GM19468 (cell line): ENCODE data around the gene EIF3B.
"Not testable (repeated sequence)": the region's sequence is repeated elsewhere in the genome, so short reads cannot be mapped to it uniquely, and the experiment has no call there.

Experiments used
- ATAC-seq: cut with Tn5 transposase; IDR thresholded peaks from one replicate; pipeline ENCODE4 v1.9.1; 2021; ENCODE audit warnings: mild to moderate bottlenecking, moderate library complexity, moderate number of reproducible peaks; ENCODE audit not compliant: unreplicated experiment; ENCODE audit errors: extremely low read depth

Gene EIF3B

DNA sequence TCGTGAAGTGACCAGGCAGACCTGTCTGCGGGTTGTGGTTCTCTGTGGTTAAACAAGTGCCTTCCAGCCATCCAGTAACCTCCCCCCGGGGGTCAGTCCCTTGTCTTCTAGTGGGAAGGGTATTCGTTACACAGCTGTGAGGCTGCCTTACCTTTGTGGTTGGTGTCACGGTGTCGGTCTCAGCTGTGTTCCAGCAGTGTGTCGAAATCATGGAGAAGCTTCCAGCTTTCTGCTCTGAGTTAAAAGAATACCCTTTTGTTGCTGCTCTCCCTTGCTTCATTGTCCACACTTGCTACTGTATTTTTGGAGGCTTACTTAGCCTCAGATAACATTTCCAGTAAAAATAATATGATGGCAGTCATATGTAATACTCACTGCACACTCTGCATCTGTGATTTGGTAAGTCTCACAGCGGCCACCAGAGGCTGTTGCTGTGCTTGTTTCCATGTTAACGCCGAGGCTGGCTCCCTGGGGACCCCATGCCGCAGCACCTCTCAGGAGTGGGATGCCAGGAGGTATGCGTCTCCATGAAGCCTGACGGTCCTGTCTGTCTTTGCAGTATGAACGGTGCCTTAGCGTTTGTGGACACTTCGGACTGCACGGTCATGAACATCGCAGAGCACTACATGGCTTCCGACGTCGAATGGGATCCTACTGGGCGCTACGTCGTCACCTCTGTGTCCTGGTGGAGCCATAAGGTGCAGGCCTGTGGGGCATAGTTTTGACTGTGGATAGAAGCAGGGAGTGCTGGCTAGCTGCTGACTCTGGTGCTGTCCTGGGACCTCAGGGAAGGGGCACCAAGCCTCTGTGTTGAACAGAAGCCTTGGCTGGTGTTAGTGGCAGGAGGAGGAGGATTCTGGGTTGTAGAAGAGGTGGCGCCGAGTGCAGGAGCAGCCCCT lies 20.5 kb downstream of the EIF3B start:
- no peak for ATAC-seq

DNA sequence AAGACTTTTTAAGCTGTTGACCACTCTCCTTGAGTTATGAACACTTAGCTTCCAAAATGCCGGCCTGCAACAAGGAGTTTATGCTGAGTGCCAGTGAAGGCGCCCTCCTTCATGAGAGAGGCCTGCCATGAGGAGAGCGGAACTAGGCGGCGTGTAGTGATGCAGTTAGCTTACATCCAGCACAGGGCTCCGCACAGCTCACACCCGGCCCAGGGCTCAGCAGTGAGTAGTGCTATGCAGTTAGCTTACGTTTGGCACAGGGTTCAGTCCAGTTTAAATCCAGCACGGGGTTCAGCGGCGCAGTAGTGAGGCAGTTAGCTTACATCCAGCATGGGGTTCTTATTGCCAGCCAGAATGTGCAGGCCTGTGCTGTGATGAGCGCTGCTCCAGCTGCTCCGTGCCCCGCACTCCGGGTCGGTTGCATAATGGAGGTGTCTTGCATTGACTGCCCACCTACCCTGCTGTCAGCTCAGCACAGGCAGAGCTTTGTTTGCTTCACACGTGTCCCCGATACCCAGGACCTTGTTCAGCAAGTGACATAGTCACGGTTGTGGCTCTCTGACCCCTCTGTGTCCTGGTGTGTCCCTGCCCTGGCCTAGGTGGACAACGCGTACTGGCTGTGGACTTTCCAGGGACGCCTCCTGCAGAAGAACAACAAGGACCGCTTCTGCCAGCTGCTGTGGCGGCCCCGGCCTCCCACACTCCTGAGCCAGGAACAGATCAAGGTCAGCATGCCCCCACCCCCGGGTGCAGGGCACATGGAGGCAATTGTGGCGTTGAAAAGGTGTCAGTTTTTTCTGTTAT lies 21.9 kb downstream of the EIF3B start:
- ATAC-seq: no peak

DNA sequence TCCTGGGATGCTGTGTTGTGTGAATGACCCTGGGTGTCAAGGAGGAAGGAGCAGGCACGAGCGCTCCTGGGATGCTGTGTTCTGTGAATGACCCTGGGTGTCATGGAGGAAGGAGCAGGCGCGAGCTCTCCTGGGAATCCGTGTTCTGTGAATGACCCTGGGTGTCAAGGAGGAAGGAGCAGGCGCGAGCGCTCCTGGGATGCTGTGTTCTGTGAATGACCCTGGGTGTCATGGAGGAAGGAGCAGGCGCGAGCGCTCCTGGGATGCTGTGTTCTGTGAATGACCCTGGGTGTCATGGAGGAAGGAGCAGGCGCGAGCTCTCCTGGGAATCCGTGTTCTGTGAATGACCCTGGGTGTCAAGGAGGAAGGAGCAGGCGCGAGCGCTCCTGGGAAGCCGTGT lies 22.9 kb downstream of the EIF3B start:
- ATAC-seq: not testable (repeated sequence)

DNA sequence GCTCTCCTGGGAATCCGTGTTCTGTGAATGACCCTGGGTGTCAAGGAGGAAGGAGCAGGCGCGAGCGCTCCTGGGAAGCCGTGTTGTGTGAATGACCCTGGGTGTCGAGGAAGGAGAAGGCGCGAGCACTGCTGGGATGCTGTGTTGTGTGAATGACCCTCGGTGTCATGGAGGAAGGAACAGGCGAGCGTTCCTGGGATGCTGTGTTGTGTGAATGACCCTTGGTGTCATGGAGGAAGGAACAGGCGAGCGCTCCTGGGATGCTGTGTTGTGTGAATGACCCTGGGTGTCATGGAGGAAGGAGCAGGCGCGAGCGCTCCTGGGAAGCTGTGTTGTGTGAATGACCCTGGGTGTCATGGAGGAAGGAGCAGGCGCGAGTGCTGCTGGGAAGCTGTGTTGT lies 23.5 kb downstream of the EIF3B start:
- ATAC-seq: not testable (repeated sequence)

DNA sequence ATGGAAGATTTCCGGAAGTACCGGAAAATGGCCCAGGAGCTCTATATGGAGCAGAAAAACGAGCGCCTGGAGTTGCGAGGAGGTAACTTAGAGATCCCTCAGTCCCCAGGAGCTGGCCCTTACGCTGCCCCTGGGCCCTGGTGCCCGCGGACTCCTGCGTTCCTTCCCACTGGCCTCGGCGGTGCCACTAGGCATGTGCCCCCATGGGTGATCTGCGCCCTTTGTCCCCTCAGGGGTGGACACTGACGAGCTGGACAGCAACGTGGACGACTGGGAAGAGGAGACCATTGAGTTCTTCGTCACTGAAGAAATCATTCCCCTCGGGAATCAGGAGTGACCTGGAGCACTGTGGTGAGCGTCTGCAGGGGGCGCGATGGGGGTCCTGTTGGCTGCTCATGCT lies 24.5 kb downstream of the EIF3B start:
- no peak for ATAC-seq

DNA sequence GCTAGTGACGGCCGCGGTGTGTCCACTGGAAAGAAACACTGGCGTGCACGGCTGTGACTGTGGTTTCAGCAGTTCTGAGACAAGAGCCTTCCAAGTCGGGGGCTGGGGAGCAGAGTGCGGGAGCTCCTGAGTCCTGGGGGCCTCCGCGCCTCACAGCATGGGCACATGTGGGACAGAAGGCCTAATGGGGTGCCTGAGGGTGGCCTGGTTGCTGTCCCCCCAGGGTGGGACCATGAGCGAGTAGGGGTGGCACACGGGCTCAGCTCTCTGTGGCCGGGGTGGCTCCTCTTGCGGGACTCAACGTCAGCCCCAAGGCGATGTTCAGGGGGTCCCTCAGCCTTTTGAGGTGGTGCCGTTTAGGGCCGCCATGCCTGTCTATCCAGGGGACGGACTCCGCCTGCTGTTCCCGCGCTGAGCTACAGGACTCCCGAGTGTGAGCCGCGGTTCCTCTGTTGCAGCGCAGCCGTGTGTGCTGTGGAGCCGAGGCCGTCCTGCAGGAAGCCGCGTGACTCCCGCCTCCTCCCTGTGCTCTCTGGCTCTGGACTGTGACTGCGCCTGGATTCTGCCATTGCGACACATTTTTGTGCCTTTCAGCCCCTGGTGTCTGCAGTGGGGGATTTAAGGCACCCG lies 25.3 kb downstream of the EIF3B start:
- ATAC-seq: no peak

DNA sequence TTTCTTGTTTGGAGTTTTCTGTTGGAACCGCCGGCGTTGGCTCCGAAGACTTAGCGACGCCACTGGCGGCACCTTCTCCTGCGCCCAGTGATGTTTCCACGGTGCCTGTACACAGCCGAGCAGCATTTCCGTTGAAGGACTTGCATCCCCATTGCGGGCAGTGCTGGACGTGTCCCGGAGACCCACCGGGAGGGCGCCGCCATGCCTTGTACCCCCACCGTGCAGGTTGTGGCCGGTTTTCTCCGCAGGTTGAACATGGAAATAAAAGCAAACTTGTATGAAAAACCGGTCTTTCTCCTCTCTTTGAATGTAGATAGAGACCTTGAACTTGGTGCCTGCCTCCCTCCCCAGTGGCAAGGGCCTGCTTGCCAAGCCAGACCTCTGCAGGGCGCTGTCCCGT lies 25.8 kb downstream of the EIF3B start:
- ATAC-seq: no peak

DNA sequence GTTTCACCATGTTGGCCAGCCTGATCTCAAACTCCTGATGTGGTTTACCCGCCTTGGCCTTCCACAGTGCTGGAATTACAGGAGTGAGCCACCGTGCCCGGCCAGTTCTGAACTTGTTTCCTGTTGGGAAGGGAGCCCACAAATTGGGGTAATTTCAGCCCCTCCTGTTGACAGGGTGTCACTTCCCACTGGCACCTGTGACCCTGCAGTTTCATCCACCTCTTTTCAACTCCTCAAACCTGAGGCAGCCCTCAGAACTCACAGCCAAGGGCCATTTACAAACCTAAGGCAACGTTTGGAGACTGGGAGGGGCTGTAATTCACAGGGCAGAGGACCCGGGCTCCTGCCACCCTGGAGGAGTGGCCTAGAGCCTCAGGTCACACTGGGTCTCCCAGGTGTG lies 26.6 kb downstream of the EIF3B start:
- no peak for ATAC-seq

DNA sequence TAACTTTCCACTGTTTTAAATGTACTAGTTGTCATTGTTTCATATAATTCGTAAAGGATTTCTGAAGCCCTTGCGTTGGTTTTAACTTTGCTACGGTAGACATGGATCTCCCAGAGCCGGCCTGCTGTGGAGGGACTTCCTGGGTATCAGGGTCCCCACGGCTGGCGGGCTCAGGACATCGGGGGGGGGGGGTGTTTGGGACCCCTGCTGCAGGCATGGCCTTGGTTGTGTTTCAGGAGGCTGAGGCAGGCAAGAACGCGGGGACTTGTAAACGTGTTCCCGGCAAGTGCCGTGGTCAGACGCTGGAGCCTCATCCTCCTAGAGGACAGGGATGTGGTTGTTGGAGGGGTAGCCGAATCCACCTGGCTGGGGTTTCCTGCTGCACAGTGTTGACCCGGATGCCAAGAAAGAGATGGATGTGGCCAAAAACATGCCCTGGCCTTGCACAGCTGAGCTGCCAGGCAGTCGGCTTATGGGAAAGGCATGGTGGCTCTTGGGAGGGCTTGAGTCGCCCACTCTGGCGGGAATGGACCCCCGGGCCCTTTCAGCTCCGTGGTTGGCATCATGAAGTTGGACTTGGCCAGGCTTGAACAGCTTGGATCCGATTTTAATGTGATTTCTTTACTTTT lies 27.4 kb downstream of the EIF3B start:
- no peak for ATAC-seq

DNA sequence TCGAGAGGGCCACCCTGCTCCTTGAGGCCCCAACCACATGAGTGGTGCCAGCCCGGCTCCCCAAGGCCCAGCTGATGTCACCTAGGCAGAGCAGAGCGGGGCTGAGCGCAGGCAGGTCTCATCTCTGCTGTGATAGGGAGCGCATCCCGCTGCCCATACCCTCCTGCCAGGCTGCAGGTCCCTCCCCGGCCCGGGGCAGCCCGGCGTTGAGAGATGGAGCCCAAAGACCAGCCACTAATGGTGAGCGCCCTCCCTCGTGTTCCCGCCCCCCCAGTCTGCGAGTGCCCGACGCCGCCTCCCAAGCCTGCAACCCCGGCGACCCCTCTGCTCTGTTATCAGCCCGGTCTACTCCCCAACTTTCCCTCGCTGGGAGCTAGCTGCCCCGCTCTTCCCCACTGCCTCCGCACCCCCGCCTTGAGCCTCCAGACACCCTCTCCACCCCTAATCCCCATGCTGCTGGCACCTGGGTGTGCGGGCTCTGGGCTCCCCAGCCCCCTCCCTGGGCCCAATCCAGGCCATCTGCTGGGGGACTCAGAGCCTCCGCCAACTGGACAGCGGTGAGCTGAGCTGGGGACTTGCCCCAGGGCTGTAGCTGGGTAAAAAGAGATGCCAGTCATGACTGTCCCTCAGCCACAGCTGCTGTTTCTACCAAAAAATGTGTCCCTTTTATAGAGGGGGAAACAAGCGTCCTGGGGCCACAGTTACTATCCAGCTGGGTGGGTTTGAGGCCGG lies 29.1 kb downstream of the EIF3B start:
- no peak for ATAC-seq

DNA sequence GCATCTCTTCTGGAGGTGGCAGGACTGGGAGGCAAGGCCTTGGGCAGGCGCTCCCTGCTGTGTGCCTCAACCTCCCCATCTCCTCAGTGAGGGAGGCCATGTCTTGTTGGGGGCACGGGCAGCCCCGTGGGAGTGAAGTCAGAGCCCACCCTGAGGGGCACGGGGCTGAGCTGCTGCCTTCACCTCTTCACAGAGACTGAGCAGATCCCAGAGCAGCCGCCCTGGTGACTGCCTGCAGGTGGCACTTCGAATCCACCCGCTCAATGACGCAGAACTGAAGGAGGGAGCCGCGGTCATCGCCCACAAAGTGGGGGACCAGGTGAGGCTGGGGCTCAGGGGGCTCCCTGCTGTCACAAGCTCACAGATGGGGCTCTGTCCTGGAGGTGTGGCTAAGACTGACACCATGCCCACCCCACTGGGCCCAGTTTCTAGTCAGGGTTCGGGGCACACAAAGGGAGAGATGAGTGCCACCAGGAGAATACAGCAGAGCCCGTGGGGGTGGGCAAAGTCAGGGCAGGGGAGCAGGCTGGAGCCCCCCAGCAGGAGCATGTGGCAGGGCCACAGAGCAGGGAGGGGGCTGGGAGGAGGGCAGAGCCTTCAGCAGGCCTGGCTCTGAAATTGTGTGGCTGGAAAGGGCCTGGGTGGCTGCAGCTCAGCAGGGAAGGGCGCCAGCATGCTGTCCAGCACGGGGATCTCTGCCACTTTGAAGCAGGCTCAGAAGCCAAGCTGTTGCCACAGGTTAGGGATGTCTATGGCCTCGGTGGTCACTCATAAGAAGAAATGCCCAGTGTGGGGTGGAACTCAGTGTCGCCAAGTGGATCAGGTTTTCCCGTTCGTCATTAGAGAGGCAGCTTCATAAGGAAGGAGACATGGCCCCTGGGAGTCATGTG lies 30.0 kb downstream of the EIF3B start:
- ATAC-seq: no peak

DNA sequence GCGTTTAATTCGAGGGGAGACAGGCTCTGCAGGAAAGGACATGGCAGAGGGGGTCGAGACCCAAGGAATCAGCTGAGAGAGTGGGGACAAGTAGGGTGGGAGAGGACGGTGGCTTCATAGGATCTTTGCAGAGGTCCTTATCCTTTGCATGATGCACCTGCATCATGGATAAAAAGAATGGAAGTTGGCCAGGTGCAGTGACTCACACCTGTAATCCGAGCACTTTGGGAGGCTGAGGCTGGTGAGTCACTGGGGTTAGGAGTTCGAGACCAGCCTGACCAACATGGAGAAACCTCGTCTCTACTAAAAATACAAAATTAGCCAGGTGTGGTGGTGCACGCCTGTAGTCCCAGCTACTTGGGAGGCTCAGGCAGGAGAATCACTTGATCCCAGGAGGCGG lies 31.5 kb downstream of the EIF3B start:
- ATAC-seq: not testable (repeated sequence)

DNA sequence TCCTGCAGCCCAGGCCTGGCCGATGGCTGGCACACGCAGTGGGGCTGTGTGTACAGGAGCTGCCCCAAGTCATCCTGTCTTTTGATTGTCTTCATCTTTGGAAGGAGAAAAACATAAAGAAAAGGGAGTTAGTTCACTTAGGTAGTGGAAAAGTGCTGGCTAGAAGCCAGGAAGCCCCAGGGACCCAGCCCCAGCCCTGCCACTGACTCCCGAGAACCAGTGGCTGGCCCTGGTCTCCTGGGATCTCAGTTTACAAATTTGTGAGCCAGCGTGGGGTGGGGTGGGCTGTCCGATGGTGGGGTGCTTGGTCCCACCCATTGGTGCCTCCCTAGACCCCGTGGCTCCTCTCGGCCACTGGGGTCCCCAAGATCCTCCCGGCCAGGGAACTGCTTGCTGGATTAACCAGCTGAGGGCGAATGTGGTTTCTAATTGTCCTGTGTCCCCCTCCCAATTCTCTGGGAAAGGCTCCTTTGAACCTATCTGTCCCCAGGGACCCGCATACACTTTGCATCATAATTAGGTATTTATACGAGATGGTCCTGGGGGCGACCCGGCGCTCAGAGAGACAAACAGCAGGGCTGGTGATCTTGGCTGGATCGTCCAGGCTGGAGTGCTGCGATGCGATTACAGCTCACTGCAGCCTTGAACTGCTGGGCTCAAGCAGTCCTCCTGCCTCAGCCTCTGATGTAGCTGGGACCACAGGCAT lies 32.5 kb downstream of the EIF3B start:
- no peak for ATAC-seq

DNA sequence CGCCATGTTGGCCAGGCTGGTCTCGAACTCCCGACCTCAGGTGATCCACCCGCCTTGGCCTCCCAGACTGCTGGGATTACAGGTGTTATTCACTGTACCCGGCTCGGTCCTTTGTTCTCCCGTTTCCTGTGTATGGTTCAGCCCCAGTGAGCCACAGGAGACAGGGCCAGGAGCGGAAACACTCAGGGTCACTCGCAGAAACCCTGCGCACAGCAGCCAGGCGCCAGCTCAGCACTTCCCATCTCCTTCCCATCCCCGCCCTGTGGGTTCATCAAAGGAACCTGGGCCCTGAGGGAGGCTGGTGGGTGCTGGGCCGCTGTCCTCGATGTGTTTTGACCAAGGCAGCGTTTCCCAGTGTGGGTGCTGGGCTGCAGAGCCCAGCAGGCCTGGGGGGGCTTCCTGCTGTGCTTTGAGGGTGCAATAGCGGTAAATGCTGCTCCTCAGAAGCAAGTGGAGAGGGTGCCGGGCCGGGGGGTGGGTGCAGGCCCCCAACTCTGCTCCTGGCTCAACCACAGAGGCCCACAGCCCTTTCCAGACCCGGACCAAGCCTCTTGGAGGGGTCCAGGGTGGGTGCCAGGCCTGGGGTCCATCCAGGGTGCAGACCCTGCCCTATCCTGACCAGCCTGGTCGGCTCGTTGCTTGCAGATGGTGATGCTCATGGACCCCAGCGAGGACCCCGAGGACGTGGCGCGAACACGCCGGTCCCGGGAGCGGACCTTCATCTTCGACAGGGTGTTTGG lies 33.4 kb downstream of the EIF3B start:
- ATAC-seq: no peak

DNA sequence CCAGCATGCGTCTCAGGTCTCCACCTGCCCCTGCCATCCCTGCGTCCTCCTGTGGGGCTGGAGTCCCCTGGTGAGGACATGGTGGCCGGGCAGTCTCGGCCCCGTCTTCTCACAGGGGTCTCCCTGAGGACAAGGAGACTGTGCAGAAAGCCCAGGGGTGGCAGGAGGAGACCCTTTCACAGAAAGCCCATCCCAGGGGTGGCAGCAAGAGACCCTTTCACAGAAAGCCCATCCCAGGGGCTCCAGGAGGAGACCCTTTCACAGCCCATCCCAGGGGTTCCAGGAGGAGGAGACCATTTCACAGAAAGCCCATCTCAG lies 34.0 kb downstream of the EIF3B start:
- no peak for ATAC-seq

DNA sequence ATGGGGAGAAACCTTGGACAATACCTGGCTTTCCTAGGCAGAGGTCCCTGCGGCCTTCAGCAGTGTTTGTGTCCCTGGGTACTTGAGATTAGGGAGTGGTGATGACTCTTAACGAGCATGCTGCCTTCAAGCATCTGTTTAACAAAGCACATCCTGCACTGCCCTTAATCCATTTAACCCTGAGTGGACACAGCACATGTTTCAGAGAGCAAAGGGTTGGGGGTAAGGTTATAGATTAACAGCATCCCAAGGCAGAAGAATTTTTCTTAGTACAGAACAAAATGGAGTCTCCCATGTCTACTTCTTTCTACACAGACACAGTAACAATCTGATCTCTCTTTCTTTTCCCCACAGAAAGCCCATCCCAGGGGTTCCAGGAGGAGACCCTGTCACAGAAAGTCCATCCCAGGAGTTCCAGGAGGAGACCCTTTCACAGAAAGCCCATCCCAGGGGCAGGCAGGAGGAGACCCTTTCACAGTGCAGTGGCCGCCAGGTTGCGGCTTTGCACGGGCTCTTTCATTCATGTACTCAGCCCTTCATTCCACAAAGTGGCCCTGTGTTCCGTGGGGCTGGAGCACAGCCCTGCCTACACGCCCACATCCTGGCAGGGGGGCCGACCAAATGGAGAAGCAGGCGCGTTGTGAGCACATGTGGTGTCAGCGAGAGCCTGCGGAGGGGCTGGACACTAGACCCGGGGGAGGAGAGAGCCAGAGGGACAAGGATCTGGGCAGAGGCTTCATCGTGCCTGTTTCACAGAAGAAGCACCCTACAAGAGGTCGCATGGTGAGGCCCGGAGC lies 35.6 kb downstream of the EIF3B start:
- ATAC-seq: not testable (repeated sequence)

DNA sequence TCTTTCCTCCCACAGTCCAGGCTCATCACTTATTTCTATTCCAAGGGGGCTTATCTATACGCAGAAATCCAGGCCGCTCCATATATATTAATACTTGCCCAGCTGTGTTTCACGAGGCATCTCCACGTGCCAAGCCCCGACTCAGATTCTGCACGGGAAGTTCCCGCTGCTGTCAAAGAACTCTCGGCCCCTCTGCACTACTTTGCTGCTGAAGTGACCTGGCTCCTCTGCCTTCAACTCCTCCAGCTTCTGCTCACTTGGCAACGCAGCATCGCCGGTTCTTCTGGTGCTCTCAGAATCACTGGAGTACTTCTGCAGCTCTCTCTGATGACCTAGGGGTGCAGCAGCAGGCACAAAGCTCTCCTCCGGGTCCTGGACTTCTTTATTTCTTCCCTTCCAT lies 39.1 kb downstream of the EIF3B start:
- ATAC-seq: no peak
